HTERT RPE-1 (cell line): ENCODE results near the gene SYT2.
"Not testable (repeated sequence)": the region's sequence is repeated elsewhere in the genome, so short reads cannot be mapped to it uniquely, and the experiment has no call there.

Experiments
- in situ Hi-C: fragments of 300-500 bp; cut with MboI; formaldehyde crosslinking; loops from 4 replicates; pipeline ENCODE4 v1.14.3; 2020; ENCODE audit warnings: low sequenced_read_pairs

Gene SYT2

GRCh38 chr1:202625416-202626360 lies 84.6 kb downstream of the SYT2 start:
- in situ Hi-C loops = no loop called here

GRCh38 chr1:202624781-202625108 lies 85.5 kb downstream of the SYT2 start:
- in situ Hi-C loops = no loop called here

GRCh38 chr1:202624088-202624780 lies 86.0 kb downstream of the SYT2 start:
- in situ Hi-C loops = no loop called here

GRCh38 chr1:202623476-202623875 lies 86.8 kb downstream of the SYT2 start:
- in situ Hi-C loops = not testable (repeated sequence)

- in situ Hi-C loops = no loop called here
Observed at GRCh38 chr1:202623075-202623474, 87.2 kb downstream of the SYT2 start.

- in situ Hi-C loops = no loop called here
Observed at GRCh38 chr1:202622388-202622787, 87.9 kb downstream of the SYT2 start.

GRCh38 chr1:202621446-202621845 lies 88.8 kb downstream of the SYT2 start:
- in situ Hi-C loops = no loop called here

GRCh38 chr1:202620036-202620435 lies 90.2 kb downstream of the SYT2 start:
- in situ Hi-C loops = not testable (repeated sequence)

- in situ Hi-C loops = no loop called here
Observed at GRCh38 chr1:202619505-202619904, 90.7 kb downstream of the SYT2 start.

GRCh38 chr1:202619012-202619411 lies 91.2 kb downstream of the SYT2 start:
- in situ Hi-C loops = not testable (repeated sequence)

- in situ Hi-C loops = no loop called here
Observed at GRCh38 chr1:202616355-202616915, 93.8 kb downstream of the SYT2 start.

GRCh38 chr1:202615501-202616354 lies 94.5 kb downstream of the SYT2 start:
- in situ Hi-C loops = no loop called here

GRCh38 chr1:202615208-202615500 lies 95.1 kb downstream of the SYT2 start:
- in situ Hi-C loops = not testable (repeated sequence)

- in situ Hi-C loops = not testable (repeated sequence)
Observed at GRCh38 chr1:202614363-202615207, 95.7 kb downstream of the SYT2 start.

- in situ Hi-C loops = no loop called here
Observed at GRCh38 chr1:202613571-202613970, 96.7 kb downstream of the SYT2 start.

- in situ Hi-C loops = not testable (repeated sequence)
Observed at GRCh38 chr1:202612036-202612435, 98.2 kb downstream of the SYT2 start.

GRCh38 chr1:202605515-202605914 lies 104.7 kb downstream of the SYT2 start:
- in situ Hi-C loops = no loop called here

GRCh38 chr1:202603435-202603834 lies 106.8 kb downstream of the SYT2 start:
- in situ Hi-C loops = no loop called here

GRCh38 chr1:202600432-202601041 lies 109.7 kb downstream of the SYT2 start:
- in situ Hi-C loops = no loop called here
